Left colon (tissue), 2 donors: ENCODE measurements around the gene NDUFB4. TPM values are rescaled to one million over a fixed set of nuclear protein-coding genes. Genes with fewer than 3 reads are reported as not detected.
A peak's percentile ranks its signal among the peaks of the same experiment; 100 is the strongest.
"Not testable (repeated sequence)": the region's sequence is repeated elsewhere in the genome, so short reads cannot be mapped to it uniquely, and the experiment has no call there.

ENCODE experiments used
- ATAC-seq: fragments of 200-7000 bp; cut with Tn5 transposase; one replicate; pipeline ENCODE4 v1.9.1; 2020; ENCODE audit warnings: mild to moderate bottlenecking, moderate library complexity
- DNase-seq, 2 donors: peaks; one replicate each; pipeline ENCODE4 v3.0.0-alpha.2; 2020
- intact Hi-C, 2 donors: fragments of 100-400 bp; cut with DNase I in 1 of 2; cut with micrococcal nuclease in 1 of 2; formaldehyde crosslinking; loops; one replicate each; pipeline versions ENCODE4 v1.11.2 to v1.14.0; 2022; cut with DNase I, micrococcal nuclease
- total RNA-seq, 2 donors: library from RNA; stranded (reverse); fragmentation: NEBNext Ultra II Directional; extraction: Animal tissue kit (Norgen Biotek cat#: 25700); gene quantifications; one replicate each; pipeline ENCODE4 v1.2.1, GENCODE V29; 2021
- donor health status: DM: no; HTN: no; CAD: no.
- donor health status: DM: yes; HTN: yes; CAD: no.

The NDUFB4 gene
- total RNA-seq, 2 donors from 2014 or later: 151 to 180 TPM

GRCh38 chr3:120622870-120623726, 27.0 kb downstream of the NDUFB4 start:
- intact Hi-C loops: no loop called here
- ATAC-seq (peak; percentile 32), DNase-seq (peak in 1 of 2 donors; percentile 18)

DNA sequence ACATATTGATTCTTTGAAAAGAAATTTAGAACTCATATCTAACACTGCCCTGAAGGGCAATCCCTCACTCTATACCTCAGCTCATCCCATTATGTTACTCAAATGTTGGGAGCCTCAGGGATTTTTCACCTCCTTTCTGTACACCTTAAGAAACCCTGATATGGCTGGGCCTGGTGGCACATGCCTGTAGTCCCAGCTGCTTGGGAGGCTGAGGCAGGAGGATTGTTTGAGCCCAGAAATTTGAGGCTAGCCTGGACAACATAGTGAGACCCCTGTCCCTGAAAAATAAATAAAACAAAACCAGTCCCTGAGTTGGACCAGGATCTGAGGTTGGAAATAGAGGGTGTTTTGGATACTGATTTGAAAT, 27.6 kb downstream of the NDUFB4 start:
- ATAC-seq (no peak), DNase-seq (no peak)
- intact Hi-C loops: no loop called here

- no peak for ATAC-seq
- intact Hi-C loops: no loop called here
- DNase-seq: no peak
Observed at GRCh38 chr3:120625159-120625586, 29.0 kb downstream of the NDUFB4 start.

DNA sequence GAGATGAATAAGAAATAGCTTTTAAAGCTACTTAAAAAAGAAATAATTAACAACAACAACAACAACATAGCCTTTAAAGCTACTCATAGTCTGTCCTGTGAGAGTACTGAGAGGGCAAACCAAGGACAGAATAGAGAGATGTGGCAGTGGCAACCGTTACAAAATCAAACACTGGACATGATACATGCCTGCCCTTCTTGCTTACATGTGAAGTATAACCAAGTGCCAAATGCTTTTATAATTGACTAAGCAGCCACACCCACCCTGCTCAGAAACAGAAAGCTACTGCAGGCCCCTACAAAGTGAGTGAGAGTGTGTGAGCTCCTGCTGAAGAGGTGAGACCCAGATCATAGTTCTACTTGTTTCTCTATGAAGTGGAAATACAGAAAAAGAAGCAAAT, 38.4 kb downstream of the NDUFB4 start:
- no peak for DNase-seq
- ATAC-seq: no peak
- intact Hi-C loops: no loop called here

GRCh38 chr3:120636795-120637401, 40.8 kb downstream of the NDUFB4 start:
- ATAC-seq (peak; percentile 81), DNase-seq (no peak)
- intact Hi-C loops: no loop called here

DNA sequence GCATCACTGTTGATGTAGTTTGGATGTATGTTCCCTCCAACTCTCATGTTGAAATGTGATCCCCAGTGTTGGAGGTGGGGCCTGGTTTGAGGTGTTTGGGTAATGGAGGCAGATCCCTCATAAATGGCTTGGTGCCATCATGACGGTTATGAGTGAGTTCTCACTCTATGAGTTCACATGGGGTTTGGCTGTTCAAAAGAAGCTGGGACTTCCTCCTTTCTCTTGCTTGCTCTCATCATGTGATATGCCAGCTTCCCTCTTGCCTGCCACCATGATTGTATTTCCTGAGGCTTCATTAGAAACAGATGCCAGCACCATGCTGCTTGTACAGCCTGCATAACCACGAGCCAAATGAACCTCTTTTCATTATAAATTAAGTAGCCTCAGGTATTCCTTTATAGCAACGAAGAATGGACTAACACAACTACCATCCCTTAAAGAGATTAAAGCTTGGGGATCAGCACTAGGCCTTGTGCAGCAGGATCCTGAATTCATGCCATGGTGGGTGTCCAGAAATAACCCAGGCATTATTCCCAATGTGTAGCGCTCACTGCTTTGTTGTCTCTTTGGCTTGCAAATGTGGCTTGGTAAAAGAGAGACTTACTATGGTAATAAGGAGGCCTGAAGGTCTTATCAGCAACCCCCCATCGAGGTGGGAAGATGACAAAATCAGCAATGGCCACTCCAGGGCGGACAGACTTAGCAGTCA, 41.9 kb downstream of the NDUFB4 start:
- DNase-seq: no peak
- ATAC-seq: no peak
- intact Hi-C loops: no loop called here

DNA sequence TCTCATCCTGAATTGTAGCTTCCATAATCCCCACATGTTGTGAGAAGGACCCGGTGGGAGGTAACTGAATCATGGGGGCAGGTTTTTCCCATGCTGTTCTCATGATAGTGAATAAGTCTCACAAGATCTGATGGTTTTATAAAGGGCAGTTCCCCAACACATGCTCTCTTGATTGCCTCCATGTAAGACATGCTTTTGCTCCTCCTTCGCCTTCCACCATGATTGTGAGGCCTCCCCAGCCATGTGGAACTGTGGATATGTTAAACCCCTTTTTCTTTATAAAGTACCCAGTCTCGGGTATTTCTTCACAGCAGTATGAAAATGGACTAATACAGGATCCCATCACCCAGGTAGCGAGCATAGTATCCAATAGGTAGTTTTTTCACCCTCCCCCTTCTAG, 42.7 kb downstream of the NDUFB4 start:
- ATAC-seq, intact Hi-C loops, DNase-seq: not testable (repeated sequence)

DNA sequence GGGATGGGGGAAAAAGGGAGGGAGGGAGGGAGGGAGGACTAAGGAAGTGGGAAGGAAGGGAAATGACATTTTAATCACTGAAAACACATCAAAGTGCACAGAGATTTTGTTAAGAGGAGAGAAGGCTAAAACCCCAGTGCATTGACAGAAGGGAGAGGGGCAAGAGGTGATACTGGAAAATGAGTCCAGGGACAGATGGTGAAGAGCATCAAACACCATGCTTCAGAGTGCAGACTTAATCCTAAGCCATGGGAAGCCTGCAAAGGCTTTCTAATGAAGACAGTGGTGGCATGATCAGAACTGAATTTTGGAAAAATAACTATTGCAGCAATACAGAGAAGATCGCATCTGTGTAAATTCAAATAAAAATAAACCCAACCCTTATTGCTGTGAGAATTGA, 44.1 kb downstream of the NDUFB4 start:
- ATAC-seq (no peak), DNase-seq (no peak)
- intact Hi-C loops: no loop called here

GRCh38 chr3:120641696-120642246, 45.6 kb downstream of the NDUFB4 start:
- intact Hi-C loops: no loop called here
- DNase-seq (no peak), ATAC-seq (peak; percentile 4)

- intact Hi-C loops: no loop called here
- ATAC-seq (peak; percentile 52), DNase-seq (no peak)
Observed at GRCh38 chr3:120642368-120642948, 46.3 kb downstream of the NDUFB4 start.

- DNase-seq (no peak), ATAC-seq (no peak)
- intact Hi-C loops: no loop called here
Observed at GRCh38 chr3:120645083-120645845, 49.1 kb downstream of the NDUFB4 start.

GRCh38 chr3:120646771-120647432, 50.8 kb downstream of the NDUFB4 start:
- DNase-seq: no peak
- no peak for ATAC-seq
- intact Hi-C loops: no loop called here

- DNase-seq (no peak), ATAC-seq (no peak)
- intact Hi-C loops: no loop called here
Observed at GRCh38 chr3:120648290-120648689, 52.2 kb downstream of the NDUFB4 start.

DNA sequence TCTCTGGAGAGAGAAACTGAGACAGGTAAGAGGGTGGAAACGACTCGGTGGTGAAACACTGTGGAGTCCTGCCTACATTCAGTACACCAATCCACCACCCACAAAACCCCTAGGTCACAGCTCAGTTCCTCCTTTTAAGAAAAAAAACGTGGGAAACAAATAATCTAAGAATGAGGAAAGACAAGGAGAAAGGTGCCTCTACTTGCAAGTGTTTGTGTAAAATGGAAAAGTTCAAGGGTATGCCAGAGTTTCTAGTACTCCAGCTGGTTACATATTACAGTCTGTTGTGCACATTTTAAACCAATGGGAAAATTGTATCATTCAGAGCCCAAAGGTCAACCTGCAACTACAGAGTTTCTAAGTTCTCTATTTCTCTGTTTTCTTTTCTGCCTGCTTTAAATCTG, 53.7 kb downstream of the NDUFB4 start:
- ATAC-seq (peak; percentile 47), DNase-seq (no peak)
- intact Hi-C loops: no loop called here

GRCh38 chr3:120650311-120650710, 54.2 kb downstream of the NDUFB4 start:
- intact Hi-C loops: no loop called here
- ATAC-seq (no peak), DNase-seq (no peak)
